ENCODE data around the gene H6PD.

H6PD gene

GRCh38 chr1:9204156-9204720, 30.3 kb upstream of the H6PD start:
- in situ Hi-C loops (cut with MboI; ENCODE audit: low sequenced_read_pairs) = no loop called here

- in situ Hi-C loops (cut with MboI; ENCODE audit: low sequenced_read_pairs) = no loop called here
Observed at GRCh38 chr1:9207086-9207485, 27.5 kb upstream of the H6PD start.

- in situ Hi-C loops (cut with MboI; ENCODE audit: low sequenced_read_pairs) = no loop called here
Observed at GRCh38 chr1:9207715-9208114, 26.9 kb upstream of the H6PD start.

DNA sequence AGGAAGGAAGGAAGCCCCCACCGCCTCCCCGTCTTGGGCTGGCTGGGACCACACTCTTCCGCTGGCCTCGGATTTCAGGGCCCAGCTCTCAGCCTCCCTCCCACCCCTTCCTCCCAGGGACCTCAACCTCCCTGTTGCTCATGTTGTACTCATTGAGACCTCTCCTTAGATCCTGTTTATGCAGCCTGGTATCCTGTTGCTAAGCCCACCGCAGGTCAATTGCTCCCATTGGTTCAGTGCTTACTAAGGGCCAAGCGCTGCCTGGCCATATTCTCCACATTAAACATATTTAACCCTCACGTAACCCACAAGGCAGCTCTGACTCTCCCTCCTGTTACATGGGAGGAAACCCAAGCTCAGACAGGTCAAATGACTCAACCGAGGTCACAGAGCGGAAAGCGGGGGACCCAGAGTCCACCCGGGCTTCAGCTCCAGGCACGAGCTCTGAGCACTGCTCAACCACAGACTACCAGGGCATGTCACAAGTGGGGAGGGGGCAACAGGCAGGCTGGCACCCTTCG, 23.2 kb upstream of the H6PD start:
- in situ Hi-C loops (cut with MboI; ENCODE audit: low sequenced_read_pairs) = no loop called here

GRCh38 chr1:9212735-9213134, 21.8 kb upstream of the H6PD start:
- in situ Hi-C loops (cut with MboI; ENCODE audit: low sequenced_read_pairs) = no loop called here

- in situ Hi-C loops (cut with MboI; ENCODE audit: low sequenced_read_pairs) = no loop called here
Observed at GRCh38 chr1:9213956-9214355, 20.6 kb upstream of the H6PD start.

DNA sequence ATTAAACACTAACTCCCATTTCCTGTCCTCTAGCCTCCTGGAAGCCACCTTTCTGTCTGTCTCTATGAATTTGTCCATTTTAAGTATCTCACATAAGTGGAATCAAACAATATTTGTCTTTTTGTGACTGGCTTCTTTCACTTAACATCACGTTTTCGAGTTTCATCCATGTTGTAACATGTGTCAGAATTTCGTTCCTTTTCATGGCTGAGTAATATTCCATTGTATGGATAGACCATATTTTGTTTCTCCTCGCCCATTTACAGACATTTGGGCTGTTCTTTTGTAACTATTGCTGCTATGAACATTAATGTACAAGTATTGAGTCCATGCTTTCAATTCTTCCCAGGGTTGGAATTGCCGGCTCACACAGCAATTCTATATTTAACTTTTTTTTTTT, 15.7 kb upstream of the H6PD start:
- in situ Hi-C loops (cut with MboI; ENCODE audit: low sequenced_read_pairs) = no loop called here

DNA sequence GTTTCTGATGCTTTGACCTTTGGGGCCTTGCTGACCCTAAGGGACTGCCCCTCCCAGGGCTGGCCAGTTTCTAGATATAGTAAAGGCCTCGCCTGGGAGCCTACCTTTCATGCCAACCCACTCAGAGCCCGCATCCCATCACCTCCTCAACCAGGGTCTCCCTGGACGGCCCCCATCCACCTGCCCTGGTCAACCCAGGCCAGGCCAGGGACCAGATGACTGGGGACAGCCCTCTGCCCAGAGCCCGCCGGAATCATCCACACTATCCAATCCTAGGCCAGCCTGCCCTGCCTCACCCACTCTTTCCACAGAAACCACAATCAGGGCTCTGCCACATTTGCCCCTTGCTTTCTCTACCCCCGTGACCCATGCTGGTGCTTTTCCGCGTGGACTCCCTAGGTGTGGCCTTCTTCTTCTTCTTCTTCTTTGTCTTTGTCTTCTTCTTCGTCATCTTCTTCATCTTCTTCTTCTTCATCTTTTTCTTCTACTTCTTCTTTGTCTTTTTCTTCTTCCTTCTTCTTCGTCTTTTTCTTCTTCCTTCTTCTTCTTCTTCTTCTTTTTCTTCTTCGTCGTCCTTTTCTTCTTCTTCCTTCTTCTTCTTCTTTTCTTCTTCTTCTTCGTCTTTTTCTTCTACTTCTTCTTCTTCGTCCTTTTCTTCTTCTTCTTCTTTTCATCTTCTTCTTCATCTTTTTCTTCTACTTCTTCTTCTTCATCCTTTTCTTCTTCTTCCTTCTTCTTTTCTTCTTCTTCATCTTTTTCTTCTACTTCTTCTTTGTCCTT, 11.5 kb upstream of the H6PD start:
- in situ Hi-C loops (cut with MboI; ENCODE audit: low sequenced_read_pairs) = no loop called here

DNA sequence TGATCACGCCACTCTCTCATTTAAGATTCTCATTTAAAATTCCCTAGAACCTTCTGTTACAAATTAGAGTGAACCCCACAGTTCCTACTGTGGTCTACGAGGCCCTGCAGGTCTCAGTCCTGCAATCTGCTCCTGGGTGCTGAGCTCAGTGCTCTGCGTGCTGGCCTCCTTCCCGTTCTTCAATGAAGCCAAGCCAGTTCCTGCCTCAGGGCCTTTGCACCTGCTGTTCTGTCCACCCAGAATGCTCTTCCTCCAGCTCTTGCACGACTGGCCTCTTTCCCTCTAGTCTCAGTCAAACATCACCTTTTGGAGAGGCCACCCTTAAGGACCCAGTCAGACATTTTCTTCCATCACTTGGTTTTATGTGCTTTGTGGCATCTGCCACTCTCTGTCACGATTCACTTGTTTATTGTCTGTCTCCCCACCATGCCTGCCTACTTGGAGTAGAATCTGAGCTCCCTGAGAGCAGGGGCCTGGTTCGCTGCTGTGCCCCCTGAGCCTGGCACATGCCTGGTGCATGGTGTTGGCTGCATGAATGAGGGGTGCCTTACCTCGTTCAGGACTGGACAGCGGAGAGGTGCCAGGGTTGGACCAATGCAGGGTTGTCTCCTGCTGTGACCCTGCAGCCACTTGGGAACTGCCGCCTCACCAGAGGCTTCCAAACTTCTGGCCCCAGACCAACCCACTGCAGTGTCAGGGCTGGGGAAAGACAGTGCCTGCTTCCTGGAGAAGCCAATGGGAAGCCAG, 9.7 kb upstream of the H6PD start:
- in situ Hi-C loops (cut with MboI; ENCODE audit: low sequenced_read_pairs) = no loop called here

DNA sequence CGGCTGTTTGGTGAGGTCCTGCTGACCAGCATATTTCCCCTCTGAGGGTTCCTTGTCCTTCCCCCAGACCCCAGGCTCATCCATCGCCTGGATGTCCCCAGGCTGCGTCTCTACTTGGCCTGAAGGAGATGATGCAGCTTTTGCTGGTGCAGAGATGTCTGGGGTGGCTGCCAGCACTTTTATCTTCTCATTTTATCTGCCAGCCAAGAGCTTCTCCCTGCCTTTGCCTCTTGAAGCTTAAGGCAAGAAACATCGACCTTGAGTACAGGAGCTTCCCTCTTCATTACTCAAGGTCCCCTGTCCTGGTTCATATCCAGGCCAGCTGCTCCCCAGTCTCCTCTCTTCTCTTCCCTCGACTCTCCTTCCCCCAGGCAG, 9.2 kb upstream of the H6PD start:
- in situ Hi-C loops (cut with MboI; ENCODE audit: low sequenced_read_pairs) = no loop called here

DNA sequence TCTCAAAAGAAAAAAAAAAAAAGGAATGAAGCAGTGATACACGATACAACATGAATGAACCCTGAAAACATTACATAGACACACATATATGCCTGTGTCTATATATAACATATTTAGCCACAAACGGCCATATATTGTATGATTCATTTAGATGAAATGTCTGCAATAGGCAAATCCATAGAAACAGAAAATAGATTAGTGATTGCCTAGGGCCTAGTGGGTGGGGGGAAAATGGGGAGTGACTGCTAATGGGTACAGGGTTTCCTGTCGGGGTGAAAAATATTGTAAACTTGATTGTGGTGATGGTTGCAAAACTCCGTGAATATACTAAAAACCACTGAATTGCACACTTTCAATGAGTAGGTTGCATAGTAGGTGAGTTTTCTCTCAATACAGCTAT, 6.0 kb upstream of the H6PD start:
- in situ Hi-C loops (cut with MboI; ENCODE audit: low sequenced_read_pairs) = no loop called here

DNA sequence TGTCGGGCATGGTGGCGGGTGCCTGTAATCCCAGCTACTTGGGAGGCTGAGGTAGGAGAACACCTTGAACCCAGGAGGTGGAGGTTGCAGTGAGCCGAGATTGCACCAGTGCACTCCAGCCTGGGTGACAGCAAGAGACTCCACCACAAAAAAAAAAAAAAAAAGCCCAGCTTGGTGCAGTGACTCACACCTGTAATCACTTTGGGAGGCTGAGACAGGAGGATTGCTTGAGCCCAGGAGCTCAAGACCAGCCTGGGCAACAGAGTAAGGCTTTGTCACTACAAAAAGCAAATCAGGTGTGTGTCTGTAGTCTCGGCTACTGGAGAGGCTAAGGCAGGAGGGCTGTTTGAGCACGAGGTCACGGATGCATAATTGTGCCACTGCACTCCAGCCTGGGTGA, 5.0 kb upstream of the H6PD start:
- in situ Hi-C loops (cut with MboI; ENCODE audit: low sequenced_read_pairs) = no loop called here

DNA sequence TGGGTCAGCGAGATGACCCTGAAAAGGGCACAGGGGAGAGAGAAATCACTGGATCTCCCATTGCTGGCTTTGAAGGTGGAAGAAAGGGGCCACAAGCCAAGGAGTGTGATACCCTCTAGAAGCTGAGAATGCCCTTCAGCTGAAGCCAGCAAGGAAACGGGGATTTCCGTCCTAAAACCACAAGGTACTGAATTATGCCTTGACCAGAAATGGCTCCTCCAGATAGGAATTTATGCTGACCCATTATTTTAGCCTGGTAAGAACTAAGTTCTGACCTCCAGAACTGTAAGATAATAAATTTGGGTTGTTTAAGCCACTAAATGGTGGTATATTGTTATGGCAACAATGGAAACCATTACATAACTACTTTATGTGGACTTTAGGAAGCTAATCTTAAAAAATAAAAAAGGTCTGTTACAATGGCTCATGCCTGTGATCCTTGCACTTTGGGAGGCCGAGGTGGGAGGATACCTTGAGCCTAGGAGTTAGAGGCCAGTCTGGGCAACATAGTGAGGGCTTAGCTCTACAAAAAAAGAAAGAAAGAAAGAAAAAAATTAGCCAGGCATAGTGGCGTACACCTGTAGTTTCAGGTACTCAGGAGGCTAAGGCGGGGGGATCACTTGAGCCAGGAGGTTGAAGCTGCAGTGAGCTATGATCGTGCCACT, 3.6 kb upstream of the H6PD start:
- in situ Hi-C loops (cut with MboI; ENCODE audit: low sequenced_read_pairs) = no loop called here

DNA sequence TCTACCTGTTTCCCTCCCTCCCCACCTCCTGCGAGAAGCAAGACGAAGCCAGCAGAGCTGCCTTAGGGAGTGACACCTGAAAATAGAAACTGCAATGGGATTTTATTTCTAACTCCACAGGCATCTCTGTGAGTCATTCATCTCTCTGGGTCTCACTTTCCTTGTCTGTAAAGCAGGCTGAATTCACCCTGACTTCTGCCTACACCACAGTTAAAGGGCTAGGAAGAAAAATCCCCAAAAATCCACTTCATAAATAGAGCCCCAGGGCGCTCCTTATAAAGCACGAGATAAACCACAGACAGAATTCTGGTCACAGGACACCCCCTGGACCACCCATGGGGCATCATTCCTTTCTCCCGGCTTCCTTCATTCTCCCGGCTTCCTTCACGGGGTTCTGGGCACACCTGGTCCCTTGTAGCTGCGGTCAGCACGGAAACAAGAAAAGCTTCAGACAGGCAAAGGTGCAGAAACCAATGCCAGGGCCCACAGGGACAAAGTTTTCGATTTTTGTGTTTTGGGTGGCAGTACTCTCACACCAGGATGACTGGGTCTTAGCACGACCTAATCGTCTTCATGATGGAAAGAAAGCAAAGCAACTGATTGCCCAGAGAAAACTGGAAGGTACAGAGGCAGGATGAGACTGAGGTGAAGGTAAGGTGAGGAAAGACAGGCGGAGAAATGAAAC, 2.8 kb upstream of the H6PD start:
- in situ Hi-C loops (cut with MboI; ENCODE audit: low sequenced_read_pairs) = no loop called here

DNA sequence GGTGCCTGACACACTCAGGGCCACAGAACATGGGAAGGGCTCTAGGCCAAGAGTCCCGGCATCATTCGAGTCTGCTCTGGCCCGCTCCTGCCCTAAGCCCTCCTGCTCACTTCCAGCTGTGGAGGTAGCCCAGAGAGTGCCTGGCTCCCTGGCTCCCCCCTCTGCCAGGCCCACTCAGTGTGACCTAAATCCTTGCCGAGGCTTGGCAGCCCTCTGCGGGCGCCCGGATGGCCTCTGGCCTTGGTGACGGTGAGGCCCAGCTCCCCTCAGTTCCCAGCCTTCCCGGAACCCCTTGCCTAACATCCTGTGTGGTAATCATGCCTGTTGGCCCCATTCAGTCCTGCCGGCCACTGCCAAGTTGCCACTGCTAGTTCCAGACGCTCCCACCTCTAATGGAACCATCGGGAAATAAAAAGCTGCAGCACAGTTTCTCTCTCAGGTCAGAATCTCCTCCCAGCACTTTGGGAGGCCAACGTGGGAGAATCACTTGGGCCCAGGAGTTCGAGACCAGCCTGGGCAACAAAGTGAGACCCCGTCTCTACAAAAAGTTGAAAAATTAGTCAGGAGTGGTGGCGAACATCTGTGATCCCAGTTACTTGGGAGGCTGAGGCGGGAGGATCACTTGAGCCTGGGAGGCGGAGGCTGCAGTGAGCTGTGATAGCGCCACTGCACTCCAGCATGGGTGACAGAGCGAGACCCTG, 1.2 kb upstream of the H6PD start:
- in situ Hi-C loops (cut with MboI; ENCODE audit: low sequenced_read_pairs) = no loop called here

GRCh38 chr1:9233942-9234222, 692 bp upstream of the H6PD start:
- in situ Hi-C loops (cut with MboI; ENCODE audit: low sequenced_read_pairs) = no loop called here

GRCh38 chr1:9235096-9235459, 504 bp downstream of the H6PD start:
- in situ Hi-C loops (cut with MboI; ENCODE audit: low sequenced_read_pairs) = no loop called here

DNA sequence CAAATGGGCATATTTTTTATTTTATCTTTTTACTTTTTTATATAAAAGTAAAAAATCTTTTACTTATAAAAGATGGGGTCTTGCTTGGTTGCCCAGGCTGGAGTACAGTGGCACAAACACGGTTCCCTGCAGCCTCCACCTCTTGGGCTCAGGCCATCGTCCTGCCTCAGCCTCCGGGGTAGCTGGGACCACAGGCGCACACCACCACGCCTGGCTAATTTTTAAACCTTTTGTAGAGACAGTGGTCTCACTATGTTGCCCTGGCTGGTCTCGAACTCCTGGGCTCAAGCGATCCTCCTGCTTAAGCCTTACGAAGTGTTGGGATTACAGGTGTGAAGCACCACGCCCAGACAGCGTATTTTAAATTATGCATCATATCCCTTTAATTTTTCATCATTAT, 986 bp downstream of the H6PD start:
- in situ Hi-C loops (cut with MboI; ENCODE audit: low sequenced_read_pairs) = no loop called here

DNA sequence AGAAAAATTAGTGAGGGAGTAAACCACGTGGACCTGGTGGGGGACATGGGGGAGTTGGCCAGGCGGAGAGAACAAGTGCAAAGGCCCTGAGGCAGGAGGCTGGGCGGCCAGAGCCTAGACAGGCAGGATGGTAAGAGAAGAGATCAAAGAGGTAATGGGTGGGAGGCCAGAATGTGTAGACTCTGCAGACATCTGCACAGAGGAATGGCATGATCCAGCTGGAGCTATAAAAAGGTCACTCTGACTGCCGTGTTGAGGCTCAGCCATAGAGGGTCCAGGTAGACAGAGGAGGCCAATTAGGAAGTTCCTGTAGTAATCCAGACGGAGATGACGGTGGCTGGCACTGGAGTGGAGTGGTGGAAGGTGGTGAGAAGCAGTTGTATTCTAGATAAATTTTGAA, 3.6 kb downstream of the H6PD start:
- in situ Hi-C loops (cut with MboI; ENCODE audit: low sequenced_read_pairs) = no loop called here

DNA sequence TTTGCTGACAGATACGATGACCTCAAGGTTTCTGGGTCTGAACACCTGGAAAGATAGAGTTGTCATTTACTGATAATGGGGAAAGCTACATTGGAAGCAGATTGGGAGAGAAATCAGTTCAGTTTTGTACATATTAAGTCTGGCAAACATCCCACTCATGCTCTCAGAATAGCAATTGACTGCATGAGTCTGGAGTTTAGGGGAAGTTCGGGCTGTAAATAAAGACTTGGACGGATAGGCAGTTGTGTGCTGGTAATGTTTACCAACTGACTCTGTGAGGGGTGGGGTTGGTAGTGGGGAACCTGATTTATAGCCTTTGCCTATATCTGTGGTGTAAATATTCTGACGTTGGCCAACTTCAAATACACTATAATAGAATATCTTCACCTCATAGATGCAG, 4.0 kb downstream of the H6PD start:
- in situ Hi-C loops (cut with MboI; ENCODE audit: low sequenced_read_pairs) = no loop called here

Data from HL-60/S4 treated with retinoic acid at 250 ng/mL for 4 days and 3 days (cell line).